HG03521 (cell line): ENCODE data around the gene GRIN2C.

ENCODE experiments used
- ATAC-seq: cut with Tn5 transposase; IDR thresholded peaks from one replicate; pipeline ENCODE4 v1.9.1; 2021; ENCODE audit warnings: mild to moderate bottlenecking, moderate library complexity; ENCODE audit not compliant: unreplicated experiment

The GRIN2C gene

DNA sequence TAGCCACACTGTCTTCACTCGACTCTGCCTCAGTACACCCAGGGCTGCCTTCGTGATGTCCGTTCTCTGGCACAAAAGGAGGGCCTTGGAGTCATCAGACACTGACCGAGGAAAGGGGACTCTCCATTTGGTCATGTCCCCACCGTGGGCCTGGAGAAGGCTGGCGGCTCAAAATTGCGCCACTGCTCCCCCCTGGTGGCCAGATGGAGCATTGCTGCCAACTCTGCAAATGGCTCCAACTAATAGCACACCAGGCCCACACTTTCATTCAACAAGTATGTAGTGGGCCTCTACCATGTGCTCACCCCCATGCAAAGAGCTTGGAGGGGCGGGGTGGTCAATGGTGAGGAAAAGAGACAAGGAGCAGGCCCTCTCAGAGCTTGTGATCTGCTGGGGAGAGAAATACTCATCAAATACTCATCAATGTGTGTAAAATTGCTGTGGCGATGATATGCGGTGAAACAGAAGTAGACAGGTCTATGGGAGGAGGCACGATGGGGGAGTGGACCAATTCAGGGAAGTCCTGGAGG lies 5.2 kb upstream of the GRIN2C start:
- ATAC-seq: no peak

DNA sequence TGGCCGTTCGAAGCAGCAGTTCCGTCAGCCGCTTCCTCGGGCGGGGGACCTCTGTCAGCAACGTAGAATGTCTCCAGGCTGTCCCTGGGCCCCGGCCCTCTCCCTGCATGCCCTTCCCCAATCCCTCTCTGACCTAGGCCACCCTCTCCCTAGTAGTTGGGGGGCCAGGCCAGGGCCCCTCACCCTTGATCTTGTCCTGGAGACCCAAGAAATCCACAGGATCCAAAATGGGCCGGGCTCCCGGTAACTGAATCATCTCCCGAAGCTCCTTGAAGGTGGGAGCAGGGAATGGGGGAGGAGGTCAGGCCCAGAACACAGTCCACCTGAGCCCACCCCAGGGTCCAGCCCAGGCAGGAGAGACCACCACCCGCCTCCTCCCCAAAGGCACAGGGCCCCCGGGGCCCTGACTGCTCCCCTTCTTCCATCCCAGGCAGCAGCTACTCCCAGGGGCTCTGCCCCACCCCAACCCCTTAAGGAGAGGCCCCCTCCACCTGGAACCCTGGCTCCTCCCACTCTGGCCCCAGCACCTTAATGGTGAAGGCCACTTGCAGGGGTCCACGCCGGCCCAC lies 4.7 kb upstream of the GRIN2C start:
- ATAC-seq: no peak

DNA sequence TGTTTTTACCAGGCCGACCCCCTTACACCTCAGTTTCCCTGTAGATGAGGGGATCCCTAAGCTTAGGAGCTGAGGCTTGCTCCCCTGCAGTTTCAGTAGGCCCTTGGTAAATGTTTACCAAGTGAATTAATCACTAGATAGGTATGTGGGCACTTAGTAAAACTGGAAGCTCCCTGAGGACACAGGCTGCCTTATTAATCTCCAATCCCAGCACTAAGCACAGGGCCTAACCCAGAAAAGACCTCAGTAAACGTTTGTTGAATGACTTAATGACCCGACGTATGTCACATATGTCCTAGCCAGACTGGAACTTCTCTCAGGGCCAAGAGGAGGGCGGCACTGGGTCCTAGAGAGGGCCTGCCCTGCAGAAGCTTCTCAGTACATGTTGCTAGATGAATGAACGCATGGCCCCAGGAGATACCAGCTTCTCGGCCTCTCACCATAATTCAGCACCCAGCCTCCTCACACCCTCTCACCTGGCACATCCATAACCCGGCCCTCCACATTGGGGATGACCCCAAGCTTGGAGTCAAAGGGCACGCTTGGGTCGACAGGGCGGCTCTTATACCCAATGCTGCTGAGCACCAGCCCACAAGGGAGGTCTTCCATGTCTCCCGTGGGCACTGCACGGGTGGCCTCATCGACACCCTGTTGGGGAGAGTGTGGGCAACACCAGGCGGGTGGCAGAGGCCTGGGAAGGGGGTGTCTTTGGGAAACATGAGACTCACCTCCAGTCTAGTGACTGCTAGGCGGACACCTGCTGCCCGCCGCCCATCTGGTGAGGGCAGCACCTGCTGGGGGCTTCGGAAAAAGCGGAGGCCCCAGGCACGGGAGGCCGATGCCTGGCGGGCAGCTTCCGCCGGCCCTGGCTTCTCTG lies 4.0 kb upstream of the GRIN2C start:
- no peak for ATAC-seq

DNA sequence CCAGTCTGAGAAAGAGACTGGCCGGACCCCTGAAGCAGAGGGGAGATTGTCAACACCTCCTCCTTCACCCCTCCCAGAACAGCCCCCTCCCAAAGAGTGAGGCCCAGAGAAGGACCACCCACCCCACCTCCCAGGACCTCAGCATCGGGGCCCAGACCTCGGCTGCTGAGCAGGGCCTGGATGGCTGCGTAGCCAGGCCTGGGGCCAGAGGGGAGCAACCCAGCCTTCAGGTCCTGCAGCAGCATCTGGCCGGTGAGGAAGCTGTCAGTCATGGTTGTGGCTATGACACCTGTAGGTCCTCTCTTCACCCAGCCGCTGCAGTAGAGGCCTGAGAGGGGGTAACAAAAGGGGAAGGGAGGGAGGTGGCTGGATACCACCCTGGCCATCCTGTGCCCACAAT lies 3.2 kb upstream of the GRIN2C start:
- ATAC-seq: no peak

DNA sequence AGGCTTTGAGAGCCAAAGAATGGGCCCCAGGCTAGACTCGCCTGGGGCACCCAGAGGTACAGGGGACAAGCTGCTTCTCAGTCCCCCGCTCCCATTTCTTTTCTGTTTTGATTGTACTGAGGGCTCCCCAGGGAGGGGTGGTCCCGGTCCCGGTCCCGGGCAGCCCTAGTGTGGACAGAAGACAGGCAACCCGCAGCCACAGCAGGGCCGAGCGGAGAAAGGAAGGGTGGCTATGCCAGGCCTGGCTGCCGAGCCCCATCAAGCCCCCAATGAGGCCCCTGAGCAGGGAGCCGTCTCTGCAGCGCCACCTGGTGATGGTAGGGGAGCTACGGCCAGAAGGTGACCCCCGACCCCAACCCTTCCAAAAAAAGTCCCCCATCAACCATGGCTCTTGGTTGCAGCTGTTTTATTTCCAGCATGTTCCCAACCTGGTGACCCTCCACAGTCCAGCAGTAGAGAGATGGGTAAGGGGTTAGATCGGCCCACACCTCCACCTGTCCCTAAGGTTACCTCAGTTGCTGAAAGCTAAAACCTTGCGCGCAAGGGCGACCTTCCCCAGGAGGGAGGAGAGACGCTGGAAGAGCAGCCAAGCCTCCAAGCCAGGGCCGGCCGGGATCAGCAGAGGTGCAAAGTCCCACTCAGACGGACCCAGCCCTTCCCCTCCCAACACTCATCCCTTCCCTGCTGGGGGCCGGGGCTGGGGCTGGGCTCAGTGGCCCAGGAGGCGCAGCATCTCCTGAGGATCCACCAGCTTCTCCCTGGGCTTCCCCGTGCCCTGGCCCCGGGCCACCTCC lies 2.6 kb upstream of the GRIN2C start:
- ATAC-seq: no peak

DNA sequence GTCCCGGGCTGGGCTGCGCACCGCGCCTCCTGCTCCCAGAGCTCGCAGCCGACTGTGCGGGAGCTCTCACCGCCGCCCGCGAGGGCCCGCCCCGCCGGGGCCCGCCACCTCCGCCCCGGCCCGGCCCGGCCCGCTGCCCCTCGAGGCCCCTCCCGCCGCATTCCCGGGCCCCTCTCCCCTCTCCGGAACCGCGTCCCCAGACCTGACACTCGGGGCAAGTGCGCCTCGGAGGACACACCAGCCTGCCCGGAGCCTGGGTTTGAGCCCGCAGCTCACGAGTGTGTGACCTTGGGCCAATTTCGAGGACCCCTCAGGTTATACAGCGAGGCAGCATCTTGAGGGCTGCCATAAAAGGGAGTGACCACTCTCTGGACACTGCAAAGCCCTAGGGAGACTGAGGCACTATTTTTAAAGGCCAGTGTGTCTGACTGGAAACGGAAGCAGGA lies 2.0 kb upstream of the GRIN2C start:
- ATAC-seq: no peak

DNA sequence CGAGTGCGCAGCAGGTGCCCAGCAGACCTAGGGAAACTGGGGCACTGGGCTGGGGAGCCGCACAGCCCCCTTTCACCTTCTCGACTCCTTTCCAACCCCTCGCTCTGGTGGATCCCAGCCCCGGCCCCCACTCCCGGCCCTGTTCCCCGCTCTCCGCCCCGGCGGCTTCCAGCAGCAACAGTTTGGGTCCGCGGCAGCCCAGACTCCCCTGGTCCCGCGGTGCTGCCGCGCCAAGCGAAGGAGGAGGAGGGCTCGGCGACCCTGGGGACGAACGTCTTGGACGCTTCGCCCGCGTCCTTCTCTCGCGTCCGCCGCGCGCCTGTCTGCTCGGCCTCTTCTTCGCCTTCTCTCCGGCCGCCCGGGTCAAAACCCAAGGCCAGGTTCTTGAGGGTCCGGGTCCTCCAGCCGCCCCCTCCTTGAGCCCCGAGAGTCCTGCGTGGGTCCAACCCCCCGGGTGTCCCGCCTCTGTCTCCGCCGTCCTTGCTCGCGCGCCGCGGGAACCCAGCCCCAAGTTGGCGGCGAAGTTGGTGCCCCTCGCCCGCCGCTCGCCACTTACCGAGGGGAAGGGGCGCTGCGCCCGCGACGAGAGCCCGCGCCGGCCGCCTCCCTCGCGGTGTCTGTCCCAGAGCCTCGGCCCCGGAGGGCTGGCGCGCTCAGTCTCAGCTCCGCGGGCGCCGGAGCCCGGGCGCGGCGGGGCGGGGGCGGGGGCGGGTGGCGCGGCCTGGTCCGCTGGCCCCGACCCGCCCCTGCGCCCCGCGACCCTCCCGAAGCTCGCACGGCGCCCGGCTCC lies 1.4 kb upstream of the GRIN2C start:
- no peak for ATAC-seq

DNA sequence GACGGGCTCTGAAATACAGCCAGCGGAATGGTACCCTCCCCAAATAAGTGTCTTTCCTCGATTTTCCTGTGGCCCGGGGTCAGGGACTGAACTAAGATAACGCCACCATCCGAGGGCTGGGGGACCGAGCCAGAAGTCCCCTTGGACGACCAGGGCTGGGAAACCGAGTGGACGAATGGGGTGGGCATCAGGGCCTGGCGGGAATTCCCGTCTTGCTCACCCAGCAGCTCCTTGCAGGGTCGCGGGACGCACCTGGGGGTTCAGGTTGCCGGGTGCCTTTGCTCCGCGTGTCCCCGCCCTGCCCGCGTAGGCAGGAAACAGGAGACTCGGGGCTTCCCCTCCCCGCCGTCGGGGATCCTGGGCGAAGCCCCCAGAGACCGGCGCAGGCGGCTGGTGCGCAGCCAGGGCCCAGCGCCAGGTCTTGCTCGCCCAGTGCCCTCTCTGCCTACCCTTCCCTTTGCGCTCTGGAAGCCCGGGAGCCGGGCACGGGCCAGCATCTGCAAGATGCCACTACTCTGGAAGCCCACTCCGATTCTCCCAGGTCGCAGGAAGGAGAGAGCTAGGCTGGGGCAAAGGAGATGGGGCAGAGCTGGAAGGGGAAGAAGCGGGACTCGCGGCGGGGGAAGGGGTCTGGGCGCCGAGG lies 665 bp upstream of the GRIN2C start:
- ATAC-seq: no peak

DNA sequence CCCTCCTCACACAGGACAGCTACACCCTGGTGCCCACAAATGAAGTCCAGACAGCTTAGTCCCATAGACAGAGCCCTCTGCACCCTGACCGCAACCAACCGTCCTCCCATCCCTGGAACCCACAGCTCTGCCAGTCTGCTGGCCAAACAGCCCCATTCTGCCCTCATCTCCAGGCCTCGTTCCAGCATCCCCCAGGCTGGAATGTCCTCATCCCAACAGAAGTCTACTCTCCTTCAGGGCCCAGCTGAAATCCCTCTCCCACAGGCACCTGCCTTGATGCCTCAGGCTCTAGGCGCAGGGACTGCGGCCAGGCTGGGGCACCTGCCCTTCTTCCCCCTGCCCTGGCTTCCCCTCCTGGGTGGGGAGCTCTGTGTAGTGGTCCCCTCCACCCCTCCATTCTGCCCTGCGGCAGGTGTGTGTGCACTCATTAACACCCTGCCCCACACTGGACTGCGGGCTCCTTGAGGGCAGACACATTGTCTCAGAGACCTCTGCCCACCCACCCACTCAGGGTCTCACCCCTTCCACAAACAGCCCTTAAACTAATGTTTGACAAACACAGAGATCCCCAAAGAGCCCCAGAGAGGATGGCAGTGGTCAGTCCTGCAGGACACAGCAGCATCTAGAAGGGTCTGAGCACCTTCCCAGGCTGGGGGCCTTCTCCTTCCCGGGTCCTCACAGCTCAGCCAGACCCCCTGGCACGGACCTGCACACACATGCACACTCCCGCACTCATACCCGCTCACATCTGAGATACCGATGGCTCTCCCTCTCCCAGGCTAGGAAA lies 820 bp downstream of the GRIN2C start:
- ATAC-seq: no peak

DNA sequence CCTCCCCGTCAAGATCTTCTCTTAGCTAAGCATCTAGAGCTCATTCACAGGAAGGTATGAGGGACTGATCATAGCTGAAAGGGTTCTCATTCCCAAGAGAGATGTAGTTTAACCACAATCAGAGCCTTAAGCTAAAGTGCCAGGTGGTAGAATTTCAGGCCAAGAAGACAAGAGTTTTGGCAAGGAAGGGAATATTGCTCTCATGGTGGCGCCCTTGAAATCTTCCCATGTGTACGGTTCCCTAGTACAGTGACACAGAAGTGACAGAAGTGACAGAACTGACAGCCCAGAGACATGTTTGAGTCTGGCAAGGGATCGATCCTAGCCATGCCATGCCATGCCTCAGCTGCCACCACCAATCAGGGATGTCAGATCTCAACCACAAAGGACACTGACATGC lies 2.5 kb downstream of the GRIN2C start:
- no peak for ATAC-seq

DNA sequence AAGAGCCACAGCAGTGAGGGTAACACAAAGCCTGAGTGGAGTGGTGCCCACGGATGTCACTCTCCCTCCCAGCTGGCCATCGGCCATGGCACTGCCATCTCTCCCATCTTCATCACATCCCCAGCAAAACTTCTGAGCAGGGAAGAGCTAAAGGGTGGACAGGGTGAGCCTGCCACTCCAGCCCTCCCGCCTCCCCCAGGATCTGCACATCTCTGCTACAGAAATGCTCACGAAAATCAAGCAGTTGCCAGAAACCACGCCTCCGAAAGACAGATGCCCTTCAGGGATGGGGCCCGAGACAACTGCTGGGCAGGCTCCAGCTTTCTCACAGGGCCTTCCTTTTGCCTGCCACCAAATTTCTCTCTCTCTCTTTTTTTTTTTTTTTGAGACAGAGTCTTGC lies 3.6 kb downstream of the GRIN2C start:
- ATAC-seq: no peak

DNA sequence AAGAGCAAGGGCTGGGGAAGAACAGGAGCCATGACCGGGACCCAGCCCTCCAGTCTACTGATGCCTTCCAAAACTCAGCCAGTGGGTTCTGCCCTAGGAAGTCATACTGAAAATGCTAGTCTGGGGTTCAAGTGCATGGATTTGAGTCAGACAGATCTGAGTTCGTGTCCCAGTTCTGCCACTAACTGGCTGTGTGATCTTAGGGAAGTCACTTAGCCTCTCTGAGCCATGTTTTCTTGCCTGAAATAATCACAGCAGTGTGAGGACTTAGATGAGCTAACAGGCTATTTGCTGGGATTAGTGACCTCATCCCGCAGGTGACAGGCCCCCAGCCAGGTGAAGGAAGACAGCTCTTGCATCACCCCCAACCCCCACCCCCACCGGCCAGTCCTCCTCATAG lies 4.4 kb downstream of the GRIN2C start:
- no peak for ATAC-seq

DNA sequence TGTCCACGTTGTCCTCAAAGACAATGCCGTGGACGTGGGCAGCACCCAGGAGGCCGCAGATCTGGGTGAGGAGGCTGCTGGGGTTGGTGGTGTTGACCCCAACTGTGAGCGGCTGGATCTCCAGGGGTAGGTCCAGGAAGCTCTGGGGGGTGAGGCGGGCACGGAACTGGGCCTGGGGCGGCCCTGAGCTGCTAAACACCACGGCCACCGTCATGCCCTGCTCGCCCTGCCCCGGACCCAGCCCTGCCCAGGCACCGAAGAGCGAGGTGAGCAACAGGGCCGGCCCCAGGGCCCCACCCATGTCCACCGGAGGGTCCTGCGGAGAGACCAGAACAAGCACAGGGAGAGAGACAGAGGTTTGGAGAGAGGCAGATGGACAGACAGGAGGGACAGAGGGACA lies 4.9 kb downstream of the GRIN2C start:
- ATAC-seq: no peak

DNA sequence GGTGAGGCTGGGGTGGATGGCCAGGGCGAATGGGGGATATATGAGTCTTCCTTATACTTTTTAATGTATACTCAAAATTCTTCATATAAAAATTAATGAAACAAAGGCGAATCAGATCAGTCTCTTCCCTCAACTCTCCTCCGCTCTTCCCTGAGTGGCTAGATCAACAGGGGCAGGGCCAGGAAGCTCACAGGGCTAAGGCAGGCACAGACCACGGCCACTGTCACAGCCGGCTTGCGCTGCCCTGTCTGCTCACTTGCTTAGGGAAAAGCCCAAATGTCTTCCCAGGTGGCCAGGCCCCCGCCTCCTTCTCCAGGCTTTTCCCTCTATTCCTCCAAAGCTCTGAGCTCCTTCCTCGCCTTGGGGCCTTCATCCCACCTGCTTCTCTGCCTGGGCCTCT lies 6.0 kb downstream of the GRIN2C start:
- ATAC-seq: no peak

DNA sequence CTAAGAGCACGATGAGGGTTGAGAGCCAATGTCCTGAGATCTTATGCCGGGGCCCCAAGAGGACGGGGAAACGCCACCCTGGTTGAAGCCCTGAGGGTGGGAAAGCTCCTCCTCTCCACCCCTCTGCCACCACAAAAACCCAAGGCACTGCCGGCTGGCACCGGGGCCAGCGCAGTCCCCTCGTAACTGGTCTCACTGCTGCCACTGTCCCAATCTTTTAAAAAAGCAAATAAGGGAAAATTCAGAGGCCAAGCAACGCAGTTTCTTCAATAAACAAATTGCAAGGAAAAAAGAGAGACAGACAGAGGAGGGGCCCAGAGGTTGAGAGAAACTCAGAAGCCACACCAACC lies 6.7 kb downstream of the GRIN2C start:
- no peak for ATAC-seq

DNA sequence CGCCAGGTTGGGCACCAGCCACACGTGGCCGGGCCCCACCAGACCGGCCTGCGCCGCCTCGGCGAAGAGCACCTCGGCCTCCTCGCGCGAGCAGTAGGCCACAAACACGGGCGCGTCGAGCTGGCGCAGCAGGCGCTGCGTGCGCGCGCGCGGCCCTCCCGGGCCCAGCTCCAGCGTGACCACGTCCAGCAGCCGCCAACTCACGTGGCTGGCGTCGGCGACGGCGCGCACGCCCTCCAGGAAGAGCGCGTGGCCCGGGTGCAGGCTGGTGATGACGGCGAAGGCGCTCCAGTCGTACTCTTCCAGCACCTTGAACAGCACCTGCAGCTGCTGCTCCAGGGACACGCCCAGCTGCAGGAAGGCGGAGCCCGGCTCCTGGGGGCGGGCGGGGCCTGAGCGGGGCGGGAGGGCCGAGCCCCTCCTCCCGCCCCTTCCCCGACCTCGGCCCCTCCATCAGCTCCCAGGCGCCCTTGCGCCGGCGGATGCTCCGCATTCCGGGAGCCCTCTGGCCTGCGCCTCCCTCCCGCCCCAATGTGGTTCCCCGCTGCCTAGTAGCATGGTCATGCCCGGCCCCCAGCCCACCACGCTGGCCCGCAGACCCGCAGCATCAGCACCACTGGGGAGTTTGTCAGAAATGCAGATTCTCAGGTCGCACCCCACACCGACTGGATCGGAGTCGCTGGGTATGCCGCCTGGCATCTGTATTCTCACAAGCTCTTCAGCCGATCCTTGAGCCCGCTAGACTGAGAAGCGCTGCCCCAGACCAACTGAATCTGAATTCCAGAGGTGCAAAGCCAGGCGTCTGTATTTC lies 7.2 kb downstream of the GRIN2C start:
- ATAC-seq: no peak

DNA sequence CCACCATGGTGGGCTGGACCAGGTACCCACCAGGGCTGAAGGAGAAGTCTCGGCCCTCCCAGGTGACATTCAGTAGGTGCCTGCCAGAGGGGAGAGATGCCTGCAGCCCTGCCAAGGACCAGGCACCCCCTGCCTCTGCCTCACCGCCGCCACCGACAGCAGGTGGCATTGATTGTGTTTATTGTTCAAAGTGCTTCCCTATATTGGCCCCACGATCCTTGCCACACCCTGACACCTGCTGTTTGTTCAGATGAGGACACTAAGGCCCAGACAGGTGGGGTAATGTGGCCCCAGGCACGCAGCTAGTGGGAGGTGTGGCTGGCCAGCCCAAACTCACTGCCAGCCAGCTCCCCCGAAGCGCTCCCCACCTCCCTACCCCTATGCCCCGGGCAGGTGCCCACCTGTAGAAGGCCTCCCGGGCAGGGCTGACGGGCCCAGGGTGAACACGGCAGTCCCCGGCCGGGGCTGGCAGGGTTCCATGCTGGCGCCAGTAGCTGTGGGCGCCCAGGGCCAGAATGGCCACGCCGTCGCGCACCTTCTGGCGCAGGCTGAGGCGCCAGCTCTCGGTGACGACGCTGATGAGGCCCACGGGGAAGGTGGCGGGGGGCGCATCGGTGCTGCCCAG lies 8.0 kb downstream of the GRIN2C start:
- ATAC-seq: no peak

DNA sequence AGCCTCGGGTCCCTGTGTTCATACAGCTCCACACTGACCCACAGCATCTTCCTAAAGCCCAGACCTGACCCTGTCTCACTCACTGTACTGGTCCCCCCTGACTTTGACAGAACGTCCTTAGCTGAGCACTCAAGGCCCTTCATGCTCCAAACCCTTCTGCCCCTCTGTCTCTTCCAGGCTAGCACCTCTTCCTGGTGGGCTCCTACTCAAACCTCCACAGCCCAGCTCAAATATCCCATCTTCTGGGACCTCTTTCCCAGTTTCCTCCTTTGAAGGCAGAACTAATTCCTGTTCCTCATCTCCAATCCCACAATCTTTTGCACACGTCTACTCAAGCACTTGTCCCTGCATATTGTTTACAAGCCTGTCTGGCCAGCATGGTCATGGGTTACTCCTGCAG lies 8.8 kb downstream of the GRIN2C start:
- ATAC-seq: no peak
